HL-60/S4 treated with phorbol 12-myristate 13-acetate at 8.2 ng/mL for 4 days and 3 days (cell line): Measurements from ENCODE around the gene LRRK1.

ENCODE experiments used
- in situ Hi-C: fragments of 300-500 bp; cut with MboI; formaldehyde crosslinking; loops from 2 replicates; pipeline ENCODE4 v1.15.0; 2022; ENCODE audit warnings: low sequenced_read_pairs

The LRRK1 gene

GRCh38 chr15:100931143-100931890 lies 12.2 kb downstream of the LRRK1 start:
- in situ Hi-C loops: no loop called here

GRCh38 chr15:100932676-100933348 lies 13.7 kb downstream of the LRRK1 start:
- in situ Hi-C loops: no loop called here

- in situ Hi-C loops: no loop called here
Measured at GRCh38 chr15:100934166-100934565, 15.0 kb downstream of the LRRK1 start.

- in situ Hi-C loops: no loop called here
Measured at GRCh38 chr15:100934726-100935125, 15.6 kb downstream of the LRRK1 start.

GRCh38 chr15:100937171-100937570 lies 18.0 kb downstream of the LRRK1 start:
- in situ Hi-C loops: no loop called here

GRCh38 chr15:100939791-100940190 lies 20.6 kb downstream of the LRRK1 start:
- in situ Hi-C loops: no loop called here

- in situ Hi-C loops: no loop called here
Measured at GRCh38 chr15:100940767-100941379, 21.7 kb downstream of the LRRK1 start.

GRCh38 chr15:100941536-100941935 lies 22.4 kb downstream of the LRRK1 start:
- in situ Hi-C loops: no loop called here

- in situ Hi-C loops: no loop called here
Measured at GRCh38 chr15:100942656-100943425, 23.7 kb downstream of the LRRK1 start.

GRCh38 chr15:100944244-100944895 lies 25.2 kb downstream of the LRRK1 start:
- in situ Hi-C loops: no loop called here

- in situ Hi-C loops: no loop called here
Measured at GRCh38 chr15:100944986-100945385, 25.8 kb downstream of the LRRK1 start.

- in situ Hi-C loops: no loop called here
Measured at GRCh38 chr15:100947760-100948429, 28.7 kb downstream of the LRRK1 start.

- in situ Hi-C loops: no loop called here
Measured at GRCh38 chr15:100948430-100948762, 29.2 kb downstream of the LRRK1 start.

GRCh38 chr15:100949691-100950090 lies 30.5 kb downstream of the LRRK1 start:
- in situ Hi-C loops: no loop called here

GRCh38 chr15:100951965-100952364 lies 32.8 kb downstream of the LRRK1 start:
- in situ Hi-C loops: no loop called here

- in situ Hi-C loops: no loop called here
Measured at GRCh38 chr15:100952566-100952965, 33.4 kb downstream of the LRRK1 start.

- in situ Hi-C loops: no loop called here
Measured at GRCh38 chr15:100958326-100959065, 39.3 kb downstream of the LRRK1 start.

GRCh38 chr15:100959066-100960050 lies 40.2 kb downstream of the LRRK1 start:
- in situ Hi-C loops: no loop called here
